ENCODE data around the gene RCSD1. TPM values are rescaled to one million over a fixed set of nuclear protein-coding genes. Genes with fewer than 3 reads are reported as not detected.

The RCSD1 gene
- total and polyA plus RNA-seq, 10 of the 15 experiments (the other 5 are each of a cell fraction or from before 2014, with no cell fraction given), result 11.4 to 78.3 (median 71.6) TPM

DNA sequence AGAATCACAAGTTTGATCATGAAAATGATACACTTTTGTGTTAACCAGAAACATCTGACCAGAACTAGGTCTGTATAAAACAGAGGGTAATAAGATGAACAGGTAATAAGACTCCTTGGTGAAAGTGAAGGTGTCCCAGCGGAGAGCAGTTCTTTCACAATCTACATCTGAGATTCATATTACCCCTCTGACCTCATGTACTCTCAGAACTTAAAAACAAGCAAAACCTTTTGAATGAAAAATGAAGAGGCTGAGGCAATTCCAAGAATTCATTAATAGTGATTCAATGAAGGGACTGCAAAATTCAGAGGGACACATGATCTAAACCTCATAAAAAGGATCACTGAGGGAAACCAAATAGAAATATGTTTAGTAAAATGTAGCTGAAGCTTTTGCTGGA lies 80.8 kb downstream of the RCSD1 start (continued):
- TF ChIP-seq NFYB (IDR thresholded peaks at IDR 0.05; ENCODE audit: insufficient read depth, low read depth, low read length), result no peak

DNA sequence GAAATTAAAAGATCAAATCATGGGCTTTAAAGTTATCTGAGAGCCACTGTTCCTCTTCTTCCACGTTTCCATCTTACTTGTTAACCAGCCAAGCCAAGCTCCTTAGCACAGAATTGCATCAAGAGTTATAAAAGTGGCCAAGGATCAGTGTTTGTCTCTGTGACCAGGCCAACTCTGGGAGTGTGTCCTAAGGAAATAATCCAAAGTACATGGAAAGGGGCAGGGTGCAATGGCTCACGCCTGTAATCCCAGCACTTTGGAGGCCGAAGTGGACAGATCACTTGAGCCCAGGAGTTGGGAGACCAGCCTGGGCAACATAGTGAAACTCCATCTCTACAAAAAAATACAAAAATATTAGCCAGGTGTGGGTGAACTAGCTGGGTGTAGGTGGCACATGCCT lies 81.8 kb downstream of the RCSD1 start:
- H2AFZ ChIP-seq (ENCODE audit: control insufficient read depth, low read depth, low read length), result no peak overlapping the region
- ATAC-seq, result no peak
- in situ Hi-C loops (cut with MboI), result no loop called here
- RAD21 ChIA-PET (ENCODE audit: unreplicated experiment), result no interaction called here
- POLR2A ChIA-PET, result no interaction called here
- TF ChIP-seq EED (IDR thresholded peaks at IDR 0.05; ENCODE audit: low read depth), result no peak
- TF ChIP-seq ZZZ3 (IDR thresholded peaks at IDR 0.05; ENCODE audit: control insufficient read depth, insufficient read length, low read depth), result no peak
- no peak for TF ChIP-seq CBX3 (IDR thresholded peaks at IDR 0.05; ENCODE audit: borderline replicate concordance, low read depth)
- TF ChIP-seq, protein P1, sequence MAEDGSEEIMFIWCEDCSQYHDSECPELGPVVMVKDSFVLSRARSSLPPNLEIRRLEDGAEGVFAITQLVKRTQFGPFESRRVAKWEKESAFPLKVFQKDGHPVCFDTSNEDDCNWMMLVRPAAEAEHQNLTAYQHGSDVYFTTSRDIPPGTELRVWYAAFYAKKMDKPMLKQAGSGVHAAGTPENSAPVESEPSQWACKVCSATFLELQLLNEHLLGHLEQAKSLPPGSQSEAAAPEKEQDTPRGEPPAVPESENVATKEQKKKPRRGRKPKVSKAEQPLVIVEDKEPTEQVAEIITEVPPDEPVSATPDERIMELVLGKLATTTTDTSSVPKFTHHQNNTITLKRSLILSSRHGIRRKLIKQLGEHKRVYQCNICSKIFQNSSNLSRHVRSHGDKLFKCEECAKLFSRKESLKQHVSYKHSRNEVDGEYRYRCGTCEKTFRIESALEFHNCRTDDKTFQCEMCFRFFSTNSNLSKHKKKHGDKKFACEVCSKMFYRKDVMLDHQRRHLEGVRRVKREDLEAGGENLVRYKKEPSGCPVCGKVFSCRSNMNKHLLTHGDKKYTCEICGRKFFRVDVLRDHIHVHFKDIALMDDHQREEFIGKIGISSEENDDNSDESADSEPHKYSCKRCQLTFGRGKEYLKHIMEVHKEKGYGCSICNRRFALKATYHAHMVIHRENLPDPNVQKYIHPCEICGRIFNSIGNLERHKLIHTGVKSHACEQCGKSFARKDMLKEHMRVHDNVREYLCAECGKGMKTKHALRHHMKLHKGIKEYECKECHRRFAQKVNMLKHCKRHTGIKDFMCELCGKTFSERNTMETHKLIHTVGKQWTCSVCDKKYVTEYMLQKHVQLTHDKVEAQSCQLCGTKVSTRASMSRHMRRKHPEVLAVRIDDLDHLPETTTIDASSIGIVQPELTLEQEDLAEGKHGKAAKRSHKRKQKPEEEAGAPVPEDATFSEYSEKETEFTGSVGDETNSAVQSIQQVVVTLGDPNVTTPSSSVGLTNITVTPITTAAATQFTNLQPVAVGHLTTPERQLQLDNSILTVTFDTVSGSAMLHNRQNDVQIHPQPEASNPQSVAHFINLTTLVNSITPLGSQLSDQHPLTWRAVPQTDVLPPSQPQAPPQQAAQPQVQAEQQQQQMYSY (CRISPR knock-in tag; IDR thresholded peaks at IDR 0.05), result no peak
- H4K20me1 ChIP-seq (ENCODE audit: control insufficient read depth, insufficient read depth), result no peaks in the 10 kb centered on the region
- H3K4me2 ChIP-seq (ENCODE audit: control insufficient read depth, insufficient read depth), result no peak overlapping the region
- peaks cover 38% of the 10 kb centered on the region for H3K4me1 ChIP-seq (ENCODE audit: control insufficient read depth, insufficient read depth, low read length)
- 73% methylated on average over 3 of the region's 3 CpGs for WGBS (ENCODE audit: insufficient coverage, insufficient replicate concordance, low lambda C conversion rate, missing lambda C conversion rate)
- no peak overlapping the region for H3K9ac ChIP-seq (ENCODE audit: control insufficient read depth, insufficient read depth, low read length)
- no peak overlapping the region for H3K4me3 ChIP-seq
- H3K27ac ChIP-seq (ENCODE audit: control insufficient read depth, insufficient read depth), result no peak overlapping the region
- no peaks in the 10 kb centered on the region for H3K27me3 ChIP-seq (replicated peaks in 1 of 2; ENCODE audit: control insufficient read depth in 2 of 2, insufficient read depth in 2 of 2, low read length in 1 of 2)
- FAIRE-seq, result no peak
- intact Hi-C loops (cut with micrococcal nuclease; ENCODE audit: unreplicated experiment), result loop anchor here (5.0 to 10.0 kb wide), 2 partner anchors 489 to 1837 kb away; partner anchors contain the start of gene POU2F1
- no peaks in the 10 kb centered on the region for H3K36me3 ChIP-seq (ENCODE audit: control insufficient read depth in 2 of 2, insufficient read depth in 2 of 2, low read length in 1 of 2)
- H3K79me2 ChIP-seq (ENCODE audit: control insufficient read depth, insufficient read depth, low read length), result no peaks in the 10 kb centered on the region
- no TSS peak for BruUV-seq (replicated peaks)
- H3K9me3 ChIP-seq (replicated peaks; ENCODE audit: control insufficient read depth, insufficient read depth, low read length), result no peaks in the 10 kb centered on the region
- SMC1A ChIA-PET (ENCODE audit: uncharacterized antibody, unreplicated experiment), result interaction anchor here (1.5 to 1.7 kb wide), 2 partner anchors 41 to 372 kb away, joined by 3 read pairs; no protein-coding TSS in a partner anchor
- CTCF ChIA-PET, result no interaction called here
- no peak for DNase-seq (ENCODE audit: low read depth, low spot score)

Measured in GM12878 (cell line).